Osteocyte (in vitro differentiated cells): Measurements from ENCODE around the gene CD200. TPM values are rescaled to one million over a fixed set of nuclear protein-coding genes. Genes with fewer than 3 reads are reported as not detected.
A peak's percentile ranks its signal among the peaks of the same experiment; 100 is the strongest.

ENCODE experiments used
- DNase-seq: peaks from one replicate; pipeline ENCODE4 v3.0.0; 2021; ENCODE audit warnings: mixed read lengths; ENCODE audit not compliant: unreplicated experiment; ENCODE audit errors: extremely low spot score
- H3K27ac Mint-ChIP-seq: one replicate; pipeline ENCODE4 v1.8.0; 2021; ENCODE audit warnings: mild to moderate bottlenecking, mixed read lengths; ENCODE audit not compliant: unreplicated experiment
- H3K27me3 Mint-ChIP-seq: one replicate; pipeline ENCODE4 v1.8.0; 2021; ENCODE audit warnings: mixed read lengths; ENCODE audit not compliant: unreplicated experiment
- H3K36me3 Mint-ChIP-seq: one replicate; pipeline ENCODE4 v1.8.0; 2021; ENCODE audit warnings: mixed read lengths; ENCODE audit not compliant: unreplicated experiment
- H3K4me1 Mint-ChIP-seq: one replicate; pipeline ENCODE4 v1.8.0; 2021; ENCODE audit warnings: mixed read lengths; ENCODE audit not compliant: unreplicated experiment
- H3K4me3 Mint-ChIP-seq: one replicate; pipeline ENCODE4 v1.8.0; 2021; ENCODE audit warnings: mild to moderate bottlenecking, moderate library complexity, mixed read lengths; ENCODE audit not compliant: unreplicated experiment
- H3K9me3 Mint-ChIP-seq: one replicate; pipeline ENCODE4 v1.8.0; 2021; ENCODE audit warnings: mixed read lengths; ENCODE audit not compliant: unreplicated experiment
- CTCF ChIP-seq: fragments of 200-600 bp; sonication (generic); IDR thresholded peaks from 2 replicates; pipeline ENCODE4 v1.5.0; 2021; ENCODE audit warnings: antibody characterized with exemption, mild to moderate bottlenecking, moderate library complexity
- total RNA-seq: library from RNA; stranded (reverse); gene quantifications from 2 replicates; pipeline ENCODE4 v1.2.1, GENCODE V29; 2021

CD200 gene
- total RNA-seq, 1 donor from 2014 or later, result 0.27 TPM

DNA sequence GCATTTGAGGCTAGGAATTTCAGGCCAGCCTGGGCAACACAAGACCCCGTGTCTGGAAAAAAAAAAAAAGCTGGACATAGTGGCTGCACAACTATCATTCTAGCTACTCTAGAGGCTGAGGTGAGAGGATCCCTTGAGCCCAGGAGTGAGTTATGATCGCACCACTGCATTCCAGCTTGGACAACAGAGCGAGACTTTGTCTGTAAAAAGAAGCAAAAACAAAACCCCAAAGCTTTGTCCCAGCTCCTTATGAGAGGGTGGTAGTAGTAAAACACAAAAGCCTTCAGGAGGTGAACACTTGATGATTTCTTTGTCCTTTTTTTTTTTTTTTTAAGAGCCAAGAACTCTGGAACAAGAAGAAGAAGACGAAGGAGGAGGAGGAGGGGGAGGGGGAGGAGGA, 1.1 kb upstream of the CD200 start:
- H3K27me3 Mint-ChIP-seq, result peaks cover 57% of the 10 kb centered on the region
- H3K4me3 Mint-ChIP-seq, result no peak overlapping the region
- no peaks in the 10 kb centered on the region for H3K9me3 Mint-ChIP-seq
- DNase-seq, result no peak
- no peaks in the 10 kb centered on the region for H3K36me3 Mint-ChIP-seq
- H3K4me1 Mint-ChIP-seq, result peaks cover 11% of the 10 kb centered on the region
- no peak for TF ChIP-seq CTCF
- no peak overlapping the region for H3K27ac Mint-ChIP-seq

- TF ChIP-seq CTCF, result no peak
- Mint-ChIP-seq H3K4me1 (peaks cover 11% of the 10 kb centered on the region), H3K4me3 (peak overlapping the region; percentile 72), H3K9me3 (no peaks in the 10 kb centered on the region), H3K27ac (no peak overlapping the region), H3K36me3 (no peaks in the 10 kb centered on the region), H3K27me3 (peaks cover 61% of the 10 kb centered on the region)
- DNase-seq, result no peak
Measured at GRCh38 chr3:112333381-112334317, 693 bp downstream of the CD200 start.

DNA sequence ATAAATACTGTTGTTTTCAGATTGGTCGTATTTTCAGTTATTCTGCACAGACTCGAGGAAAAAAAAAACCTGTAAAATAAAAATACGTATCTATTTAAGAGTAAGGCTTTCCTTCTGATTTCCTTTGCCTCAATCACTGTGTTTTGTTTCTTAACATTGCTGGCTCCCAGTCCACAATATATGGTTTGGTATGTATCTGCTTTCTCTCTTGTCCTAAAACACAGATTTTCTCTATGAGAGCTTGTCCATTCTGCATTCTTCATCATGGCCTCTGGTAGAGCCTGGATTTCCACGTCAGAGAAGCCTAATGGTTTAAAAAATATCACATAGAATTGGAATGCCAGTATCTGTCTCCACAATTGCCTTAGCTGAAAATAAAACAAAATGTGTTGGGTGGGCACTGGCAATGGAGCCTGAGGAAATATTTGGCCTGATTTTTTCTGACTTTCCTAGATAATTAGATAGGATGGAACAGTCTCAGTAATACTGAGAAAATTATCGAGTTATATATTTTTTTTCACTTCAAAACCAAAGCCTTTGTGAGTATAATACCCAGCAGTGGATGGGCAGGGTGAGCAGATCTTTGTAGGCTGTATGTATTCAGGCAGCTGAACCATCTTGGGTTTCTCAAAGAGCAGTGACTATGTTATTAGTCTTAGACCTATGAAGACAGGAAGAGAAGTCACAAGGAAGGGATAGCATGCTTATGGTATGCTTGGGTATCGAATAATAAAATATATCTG, 1.9 kb downstream of the CD200 start:
- H3K27ac Mint-ChIP-seq, result no peak overlapping the region
- peaks cover 65% of the 10 kb centered on the region for H3K27me3 Mint-ChIP-seq
- H3K4me3 Mint-ChIP-seq, result no peak overlapping the region
- H3K9me3 Mint-ChIP-seq, result no peaks in the 10 kb centered on the region
- no peak for DNase-seq
- H3K4me1 Mint-ChIP-seq, result peaks cover 11% of the 10 kb centered on the region
- no peaks in the 10 kb centered on the region for H3K36me3 Mint-ChIP-seq
- no peak for TF ChIP-seq CTCF

DNA sequence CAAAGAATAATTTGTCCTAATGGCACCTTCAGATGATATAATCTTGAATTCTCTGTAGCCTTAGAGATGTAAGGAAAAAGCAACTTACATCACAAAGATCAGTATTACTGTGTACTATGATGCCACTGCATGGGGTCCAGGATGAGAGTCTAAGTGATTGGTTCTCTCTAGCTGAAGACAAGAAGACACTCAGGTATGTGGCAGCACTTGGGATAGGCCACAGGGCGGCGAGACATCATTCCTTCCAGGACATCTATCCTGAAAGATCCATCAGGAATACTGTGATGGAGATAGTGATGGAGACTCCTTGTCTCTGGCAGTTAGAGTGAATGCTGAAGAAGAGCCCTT, 2.5 kb downstream of the CD200 start:
- Mint-ChIP-seq H3K4me1 (peaks cover 11% of the 10 kb centered on the region), H3K4me3 (no peak overlapping the region), H3K9me3 (no peaks in the 10 kb centered on the region), H3K27me3 (peaks cover 61% of the 10 kb centered on the region), H3K36me3 (no peaks in the 10 kb centered on the region), H3K27ac (no peak overlapping the region)
- TF ChIP-seq CTCF, result no peak
- no peak for DNase-seq
